Measurements from ENCODE around the gene KLK10.

- TF ChIP-seq CTCF (IDR thresholded peaks at IDR 0.05): no peak
- no peak for TF ChIP-seq POLR2A (IDR thresholded peaks at IDR 0.05)
- no peak for TF ChIP-seq POLR2AphosphoS5 (IDR thresholded peaks at IDR 0.05)
- TF ChIP-seq EP300 (IDR thresholded peaks at IDR 0.05): no peak
Observed at GRCh38 chr19:51066393-51067186, 47.1 kb upstream of the KLK10 start.

All from gastroesophageal sphincter (tissue), 3 donors.